A549 (cell line): ENCODE measurements around the gene ZNF418. TPM values are rescaled to one million over a fixed set of nuclear protein-coding genes. Genes with fewer than 3 reads are reported as not detected.
A peak's percentile ranks its signal among the peaks of the same experiment; 100 is the strongest.

Experiments
- ATAC-seq, 2 experiments: fragments of 200-7000 bp in 1 of 2; fragments of >200 bp in 1 of 2; cut with Nextera tagmentation in 1 of 2; cut with Tn5 transposase in 1 of 2; 3 replicates each; pipeline versions ENCODE4 v1.8.0 to v1.9.1; 2018 to 2020; ENCODE audit warnings: mild to moderate bottlenecking in 1 of 2, moderate library complexity in 1 of 2
- CTCF ChIA-PET: fragments of 300-600 bp; sonication (Branson Sonifier 250); formaldehyde crosslinking; extraction: SDS; loops from one replicate; lab custom pipeline; 2021; ENCODE audit warnings: antibody characterized with exemption, inconsistent platforms; lab: Yijun Ruan, JAX
- POLR2A ChIA-PET: fragments of 350-600 bp; formaldehyde crosslinking; extraction: SDS; loops from one replicate; lab custom pipeline; 2021; ENCODE audit warnings: antibody characterized with exemption, inconsistent platforms; lab: Yijun Ruan, JAX
- DNase-seq, 2 experiments: peaks; one replicate each; pipeline versions ENCODE4 v3.0.0 to v3.0.0-alpha.2; 2011 to 2016; ENCODE audit warnings: low read depth in 1 of 2, low spot score in 1 of 2
- FAIRE-seq: peaks from 2 replicates; lab custom pipeline; 2011; peaks lifted over from hg19 to GRCh38; lab: Jason Lieb, UNC
- H3K27ac ChIP-seq, 2 experiments: fragments of >200 bp; sonication (Bioruptor Twin); formaldehyde crosslinking; 3 replicates each; pipeline ENCODE4 v1.5.1; 2016 to 2017
- H3K4me1 ChIP-seq: fragments of >200 bp; sonication (Bioruptor Twin); formaldehyde crosslinking; 3 replicates; pipeline ENCODE4 v1.6.1; 2016
- H3K4me2 ChIP-seq: fragments of >200 bp; sonication (Bioruptor Twin); formaldehyde crosslinking; 3 replicates; pipeline ENCODE4 v1.6.1; 2016
- H3K4me3 ChIP-seq: fragments of >200 bp; sonication (Bioruptor Twin); formaldehyde crosslinking; 3 replicates; pipeline ENCODE4 v1.5.1; 2016
- H3K9me3 ChIP-seq: fragments of >200 bp; sonication (Bioruptor Twin); formaldehyde crosslinking; 3 replicates; pipeline ENCODE4 v1.6.1; 2016
- CBX8 ChIP-seq: fragments of 200-600 bp; sonication (generic); IDR thresholded peaks from 2 replicates; pipeline ENCODE4 v1.6.1; 2016
- CEBPB ChIP-seq, 2 experiments: fragments of >200 bp in 1 of 2; sonication (Bioruptor Twin) in 1 of 2; formaldehyde crosslinking in 1 of 2; IDR thresholded peaks; 2 replicates each; pipeline ENCODE4 v1.6.1; 2012 to 2016
- CTCF ChIP-seq: fragments of >200 bp; sonication (Bioruptor Twin); formaldehyde crosslinking; IDR thresholded peaks from 3 replicates; pipeline ENCODE4 v1.5.1; 2016
- EHMT2 ChIP-seq: fragments of 200-600 bp; sonication (generic); IDR thresholded peaks from 2 replicates; pipeline ENCODE4 v1.6.1; 2016; ENCODE audit warnings: antibody characterized with exemption, low read depth, mild to moderate bottlenecking, moderate library complexity
- FOXS1 ChIP-seq: fragments of 250-450 bp; sonication (Bioruptor Pico); IDR thresholded peaks from 2 replicates; pipeline ENCODE4 v1.5.0; 2020; ENCODE audit warnings: mild to moderate bottlenecking, moderate library complexity
- GATA3 ChIP-seq: IDR thresholded peaks from 2 replicates; pipeline ENCODE4 v1.6.1; 2012; ENCODE audit warnings: borderline replicate concordance
- HOXA7 ChIP-seq: fragments of 250-450 bp; sonication (Bioruptor Pico); IDR thresholded peaks from 2 replicates; pipeline ENCODE4 v1.5.0; 2020; ENCODE audit warnings: mild to moderate bottlenecking, moderate library complexity
- HOXB5 ChIP-seq: fragments of 250-450 bp; sonication (Bioruptor Pico); IDR thresholded peaks from 2 replicates; pipeline ENCODE4 v1.5.0; 2020; ENCODE audit warnings: mild to moderate bottlenecking, moderate library complexity
- JUN ChIP-seq, 2 experiments: fragments of >200 bp; sonication (Bioruptor Twin); formaldehyde crosslinking; IDR thresholded peaks; 2 replicates in 1 of 2; 3 replicates in 1 of 2; pipeline ENCODE4 v1.6.1; 2016 to 2017
- JUNB ChIP-seq: fragments of >200 bp; sonication (Bioruptor Twin); formaldehyde crosslinking; IDR thresholded peaks from 2 replicates; pipeline ENCODE4 v1.6.1; 2016
- KDM1A ChIP-seq: fragments of 200-600 bp; sonication (generic); IDR thresholded peaks from 2 replicates; pipeline ENCODE4 v1.6.1; 2016; ENCODE audit warnings: low read depth, mild to moderate bottlenecking
- MAX ChIP-seq: IDR thresholded peaks from 2 replicates; pipeline ENCODE4 v1.6.1; 2012
- MAZ ChIP-seq: fragments of 150-350 bp; IDR thresholded peaks from 2 replicates; pipeline ENCODE4 v1.6.1; 2014; ENCODE audit warnings: antibody characterized with exemption, low read depth, low read length, borderline replicate concordance
- NR3C1 ChIP-seq: fragments of >200 bp; sonication (Bioruptor Twin); formaldehyde crosslinking; IDR thresholded peaks from 3 replicates; pipeline ENCODE4 v1.6.1; 2017
- PBX3 ChIP-seq: IDR thresholded peaks from 2 replicates; pipeline ENCODE4 v1.6.1; 2012
- RARB ChIP-seq: fragments of 250-450 bp; sonication (Bioruptor Pico); IDR thresholded peaks from 2 replicates; pipeline ENCODE4 v1.8.0; 2021; ENCODE audit warnings: mild to moderate bottlenecking, moderate library complexity
- RNF2 ChIP-seq: fragments of 200-600 bp; sonication (generic); IDR thresholded peaks from 2 replicates; pipeline ENCODE4 v1.6.1; 2016; ENCODE audit warnings: low read depth, mild to moderate bottlenecking, antibody characterized with exemption, moderate library complexity, borderline replicate concordance
- TFCP2L1 ChIP-seq: fragments of 250-450 bp; sonication (Bioruptor Pico); IDR thresholded peaks from 2 replicates; pipeline ENCODE4 v1.5.0; 2021; ENCODE audit warnings: mild to moderate bottlenecking
- USF2 ChIP-seq: fragments of 450-650 bp; IDR thresholded peaks from 2 replicates; pipeline ENCODE4 v1.6.1; 2014; ENCODE audit warnings: antibody characterized with exemption
- ZC3H11A ChIP-seq: fragments of 450-650 bp; IDR thresholded peaks from 2 replicates; pipeline ENCODE4 v1.6.1; 2014; ENCODE audit warnings: antibody characterized with exemption, mild to moderate bottlenecking
- WGBS: methylation state at CpG from one replicate; pipeline ENCODE4 v1.1.6; 2017; ENCODE audit errors: missing lambda C conversion rate; 5-methylcytosine and 5-hydroxymethylcytosine counted together
- polyA minus RNA-seq: library from RNA; depleted of rRNA, polyadenylated mRNA; stranded (reverse); fragments of >200 nt; gene quantifications from 2 replicates; pipeline ENCODE4 v1.2.3, GENCODE V29; 2011; rRNA and poly(A)+ RNA removed
- polyA plus RNA-seq, 4 experiments: library from polyadenylated mRNA; depleted of rRNA in 3 of 4; stranded (reverse); fragments of >200 nt; fragmentation: RNase III in 1 of 4; extraction: RNeasy Plus Mini Kit Qiagen cat#74134 plus additional on column Dnase treatment in 1 of 4; gene quantifications; 2 replicates in 3 of 4; 3 replicates in 1 of 4; pipeline ENCODE4 v1.2.3, GENCODE V29; 2011 to 2017
- TF ChIP-seq, protein P1 (sequence below): fragments of 150-350 bp; IDR thresholded peaks from 2 replicates; pipeline ENCODE4 v1.6.1; 2014; ENCODE audit warnings: low read depth, mild to moderate bottlenecking, low read length
- TF ChIP-seq, protein P2 (sequence below): fragments of >200 bp; sonication (Bioruptor Twin); formaldehyde crosslinking; IDR thresholded peaks from 2 replicates; pipeline ENCODE4 v1.6.1; 2016

ZNF418 gene
- polyA plus RNA-seq (2011; rRNA removed) (2.8 and 3.2 TPM in 2 replicates), polyA plus RNA-seq (2017; fragmentation: RNase III; extraction: RNeasy Plus Mini Kit Qiagen cat#74134 plus additional on column Dnase treatment) (1.8 to 3.0 TPM (median 2.2 TPM) in 3 replicates), polyA minus RNA-seq (3.1 and 4.4 TPM in 2 replicates)
- polyA plus RNA-seq (2012; cell fraction: cytosol; rRNA removed), result 1.5 TPM in 2 replicates
- 2.3 and 2.8 TPM in 2 replicates for polyA plus RNA-seq (2012; cell fraction: nucleus; rRNA removed)

DNA sequence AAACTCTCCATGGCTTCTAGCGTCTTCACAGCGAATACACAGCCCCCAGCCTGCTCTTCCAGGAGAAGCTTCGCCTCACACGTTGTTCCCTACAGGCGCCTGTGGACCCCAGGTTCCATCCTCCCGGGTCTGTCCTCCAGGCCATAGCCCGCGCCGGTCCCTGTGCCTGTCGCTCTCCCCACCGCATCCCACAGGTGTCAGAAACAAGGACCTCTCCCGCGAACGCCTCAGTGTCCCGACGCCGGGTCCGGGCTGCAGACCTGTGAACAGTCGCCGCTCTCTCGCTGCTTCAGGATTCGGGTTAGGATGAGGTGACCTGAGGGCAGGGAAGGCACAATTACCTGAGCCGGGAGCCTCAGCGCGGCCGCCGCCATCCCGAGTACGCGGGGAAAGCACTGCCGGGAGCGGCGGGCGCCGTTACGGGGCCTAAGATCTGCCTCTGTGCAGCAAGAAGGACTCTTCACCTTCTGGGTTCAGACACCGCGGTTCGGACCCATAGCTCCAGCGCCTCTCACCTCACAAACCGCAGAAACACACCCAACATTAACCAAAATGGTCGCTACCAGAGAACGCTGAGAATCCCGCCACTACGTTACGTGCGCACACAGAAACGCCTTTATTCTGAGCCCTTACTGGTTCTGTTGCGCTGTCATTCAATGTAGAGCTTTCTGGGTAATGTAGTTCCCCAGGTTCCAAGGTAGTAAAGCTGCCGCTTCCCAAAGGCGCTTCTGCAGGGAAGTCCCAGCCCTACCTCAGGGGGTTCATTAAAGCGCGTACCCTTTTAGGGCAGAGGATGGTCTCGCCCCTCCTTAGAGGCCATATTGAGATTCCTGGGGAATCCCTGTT, at the start of gene ZNF418:
Gene ZNF418 (minus strand): TSS at position 583 of the 846 bp plus-strand sequence. CDS start 1,580 bp downstream, outside the sequence.
- TF ChIP-seq RARB (no peak), JUN (IDR thresholded peaks at IDR 0.05) (no peak), MAX (peak; percentile 56; the same call in 1 of the 2 replicates), FOXS1 (CRISPR knock-in tag) (no peak), RNF2 (no peak), CEBPB (IDR thresholded peaks at IDR 0.05) (no peak), PBX3 (peak; percentile 92), CTCF (no peak), CBX8 (no peak)
- TF ChIP-seq, protein P1, sequence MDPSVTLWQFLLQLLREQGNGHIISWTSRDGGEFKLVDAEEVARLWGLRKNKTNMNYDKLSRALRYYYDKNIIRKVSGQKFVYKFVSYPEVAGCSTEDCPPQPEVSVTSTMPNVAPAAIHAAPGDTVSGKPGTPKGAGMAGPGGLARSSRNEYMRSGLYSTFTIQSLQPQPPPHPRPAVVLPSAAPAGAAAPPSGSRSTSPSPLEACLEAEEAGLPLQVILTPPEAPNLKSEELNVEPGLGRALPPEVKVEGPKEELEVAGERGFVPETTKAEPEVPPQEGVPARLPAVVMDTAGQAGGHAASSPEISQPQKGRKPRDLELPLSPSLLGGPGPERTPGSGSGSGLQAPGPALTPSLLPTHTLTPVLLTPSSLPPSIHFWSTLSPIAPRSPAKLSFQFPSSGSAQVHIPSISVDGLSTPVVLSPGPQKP, result no peak
- 17% methylated on average over 53 of the region's 54 CpGs for WGBS
- ChIA-PET POLR2A (interaction anchor here (0.6 kb wide), 1 partner anchor 18 kb away, joined by 4 read pairs; no protein-coding TSS in a partner anchor), CTCF (no interaction called here)
- DNase-seq (peak; percentile 19 to 89), FAIRE-seq (peak; percentile 59), ATAC-seq (peak; percentile 99)
- no peaks in the 10 kb centered on the region for H3K4me1 ChIP-seq
- H3K27ac ChIP-seq, result peak within 1 kb of the TSS; percentile 28 to 84; a peak in 4 of 6 replicates
- H3K4me2 ChIP-seq, result peak within 1 kb of the TSS; percentile 55
- H3K4me3 ChIP-seq, result peak within 1 kb of the TSS; percentile 50
- H3K9me3 ChIP-seq, result peaks cover 91% of the 10 kb centered on the region

DNA sequence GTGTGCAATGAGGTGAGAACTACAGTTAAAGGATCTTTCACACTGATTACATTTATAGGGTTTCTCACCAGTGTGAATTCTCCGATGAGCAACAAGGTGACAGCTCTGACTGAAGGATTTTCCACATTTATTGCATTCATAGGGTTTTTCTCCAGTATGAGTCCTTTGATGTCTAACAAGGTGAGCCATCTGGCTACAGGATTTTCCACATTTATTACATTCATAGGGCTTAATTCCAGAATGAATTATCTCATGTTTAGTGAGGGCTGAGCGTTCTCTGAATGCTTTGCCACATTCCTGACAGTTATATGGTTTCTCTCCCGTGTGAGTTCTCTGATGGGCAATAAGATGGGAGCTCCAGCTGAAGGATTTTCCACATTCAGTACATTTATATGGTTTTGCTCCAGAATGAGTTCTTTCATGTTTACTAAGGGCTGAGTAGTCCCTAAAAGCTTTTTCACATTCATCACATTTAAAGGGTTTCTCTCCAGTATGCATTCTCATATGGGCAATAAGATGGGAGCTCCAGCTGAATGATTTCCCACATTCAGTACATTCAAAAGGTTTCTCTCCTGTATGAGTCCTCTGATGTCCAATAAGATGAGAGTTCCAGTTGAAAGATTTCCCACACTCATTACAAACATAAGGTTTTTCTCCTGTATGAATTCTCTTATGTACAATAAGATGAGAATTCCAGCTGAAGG, 43.5 kb upstream of the ZNF418 start:
- peak; percentile 14; the same call in 1 of the 2 replicates for TF ChIP-seq KDM1A
- no peak for TF ChIP-seq NR3C1
- peak; percentile 72; the same call in 1 of the 2 replicates for TF ChIP-seq GATA3
- TF ChIP-seq CBX8, result no peak
- H3K27ac ChIP-seq, result no peak overlapping the region
- H3K9me3 ChIP-seq, result peaks cover 98% of the 10 kb centered on the region
- ATAC-seq (no peak), DNase-seq (no peak), FAIRE-seq (no peak)
- H3K4me3 ChIP-seq, result no peak overlapping the region
- WGBS, result 56% methylated on average over 3 of the region's 3 CpGs
- no peak overlapping the region for H3K4me2 ChIP-seq
- ChIA-PET CTCF (no interaction called here), POLR2A (no interaction called here)
- H3K4me1 ChIP-seq, result no peaks in the 10 kb centered on the region

DNA sequence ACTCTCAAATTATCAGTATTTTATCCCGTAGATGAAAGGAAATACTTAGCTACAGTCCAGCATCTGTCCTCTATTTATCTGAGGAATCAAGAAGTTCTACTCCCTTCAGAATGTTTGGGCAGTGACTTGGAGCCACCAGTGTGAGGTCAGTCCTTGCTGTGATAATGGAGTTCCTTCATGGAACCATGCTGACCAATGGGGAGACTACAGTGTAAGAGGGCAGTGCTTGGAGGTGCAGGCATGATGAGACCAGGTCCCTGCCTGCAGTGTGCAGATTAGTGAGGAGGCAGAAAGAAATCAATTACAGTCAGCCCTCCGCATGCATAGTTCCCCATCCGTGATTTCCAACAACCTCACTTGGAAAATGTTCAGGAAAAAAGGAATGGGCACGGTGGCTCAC, 39.2 kb upstream of the ZNF418 start, which contains the start of gene C19orf18:
Gene C19orf18 (minus strand): TSS at position 101 of the 400 bp plus-strand sequence. CDS start 102 bp downstream, outside the sequence.
- CTCF ChIA-PET, result no interaction called here
- Histone ChIP-seq H3K27ac (no peak within 1 kb of the TSS), H3K9me3 (peaks cover 93% of the 10 kb centered on the region), H3K4me2 (no peak within 1 kb of the TSS), H3K4me1 (no peaks in the 10 kb centered on the region), H3K4me3 (no peak within 1 kb of the TSS)
- POLR2A ChIA-PET, result no interaction called here
- FAIRE-seq, result no peak
- no peak for ATAC-seq
- DNase-seq, result no peak
- TF ChIP-seq HOXB5 (CRISPR knock-in tag) (no peak), TFCP2L1 (CRISPR knock-in tag) (no peak), ZC3H11A (no peak), EHMT2 (no peak), HOXA7 (CRISPR knock-in tag) (no peak), MAZ (no peak), GATA3 (no peak), JUNB (no peak), CBX8 (no peak), CEBPB (IDR thresholded peaks at IDR 0.05) (no peak), USF2 (no peak)
- TF ChIP-seq, protein P2, sequence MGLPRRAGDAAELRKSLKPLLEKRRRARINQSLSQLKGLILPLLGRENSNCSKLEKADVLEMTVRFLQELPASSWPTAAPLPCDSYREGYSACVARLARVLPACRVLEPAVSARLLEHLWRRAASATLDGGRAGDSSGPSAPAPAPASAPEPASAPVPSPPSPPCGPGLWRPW, result no peak
- 62% methylated on average over 4 of the region's 4 CpGs for WGBS
